DND-41 (cell line): Measurements from ENCODE around the gene MACC1.

Source experiments
- EZH2 ChIP-seq: IDR thresholded peaks from 3 replicates; pipeline ENCODE4 v1.6.1; 2012; ENCODE audit warnings: borderline replicate concordance, low read depth, mild to moderate bottlenecking, moderate library complexity, low read length, inconsistent platforms; ENCODE audit not compliant: severe bottlenecking
- TF ChIP-seq, protein P1 (sequence below): IDR thresholded peaks from 2 replicates; pipeline ENCODE4 v1.5.1; 2012; ENCODE audit warnings: borderline replicate concordance, low read length, moderate library complexity, mild to moderate bottlenecking; ENCODE audit not compliant: poor library complexity, severe bottlenecking; ENCODE audit errors: extremely low read depth

- TF ChIP-seq, protein P1, sequence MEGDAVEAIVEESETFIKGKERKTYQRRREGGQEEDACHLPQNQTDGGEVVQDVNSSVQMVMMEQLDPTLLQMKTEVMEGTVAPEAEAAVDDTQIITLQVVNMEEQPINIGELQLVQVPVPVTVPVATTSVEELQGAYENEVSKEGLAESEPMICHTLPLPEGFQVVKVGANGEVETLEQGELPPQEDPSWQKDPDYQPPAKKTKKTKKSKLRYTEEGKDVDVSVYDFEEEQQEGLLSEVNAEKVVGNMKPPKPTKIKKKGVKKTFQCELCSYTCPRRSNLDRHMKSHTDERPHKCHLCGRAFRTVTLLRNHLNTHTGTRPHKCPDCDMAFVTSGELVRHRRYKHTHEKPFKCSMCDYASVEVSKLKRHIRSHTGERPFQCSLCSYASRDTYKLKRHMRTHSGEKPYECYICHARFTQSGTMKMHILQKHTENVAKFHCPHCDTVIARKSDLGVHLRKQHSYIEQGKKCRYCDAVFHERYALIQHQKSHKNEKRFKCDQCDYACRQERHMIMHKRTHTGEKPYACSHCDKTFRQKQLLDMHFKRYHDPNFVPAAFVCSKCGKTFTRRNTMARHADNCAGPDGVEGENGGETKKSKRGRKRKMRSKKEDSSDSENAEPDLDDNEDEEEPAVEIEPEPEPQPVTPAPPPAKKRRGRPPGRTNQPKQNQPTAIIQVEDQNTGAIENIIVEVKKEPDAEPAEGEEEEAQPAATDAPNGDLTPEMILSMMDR: no peak
- no peak for TF ChIP-seq EZH2
Observed at GRCh38 chr7:20246236-20246635, 29.1 kb upstream of the MACC1 start.
